Skeletal muscle cell (primary cell): ENCODE measurements around the gene ARL4D.
"Not testable (repeated sequence)": the region's sequence is repeated elsewhere in the genome, so short reads cannot be mapped to it uniquely, and the experiment has no call there.

Experiments
- DNase-seq: peaks from one replicate; pipeline ENCODE4 v3.0.0-alpha.2; 2010; ENCODE audit warnings: low read depth
- H3K4me3 ChIP-seq: 2 replicates; pipeline ENCODE4 v1.5.1; 2011; ENCODE audit warnings: low read depth, mild to moderate bottlenecking, control low read depth, low read length, moderate library complexity

Gene ARL4D

GRCh38 chr17:43389046-43389947 is 9.5 kb upstream of the ARL4D start:
- DNase-seq: peak; percentile 51
- H3K4me3 ChIP-seq: peak overlapping the region; percentile 67

GRCh38 chr17:43392397-43392796 is 6.4 kb upstream of the ARL4D start:
- H3K4me3 ChIP-seq: no peak overlapping the region
- DNase-seq: no peak

- H3K4me3 ChIP-seq: no peak overlapping the region
- DNase-seq: no peak
Measured at GRCh38 chr17:43393944-43394482, 4.8 kb upstream of the ARL4D start.

DNA sequence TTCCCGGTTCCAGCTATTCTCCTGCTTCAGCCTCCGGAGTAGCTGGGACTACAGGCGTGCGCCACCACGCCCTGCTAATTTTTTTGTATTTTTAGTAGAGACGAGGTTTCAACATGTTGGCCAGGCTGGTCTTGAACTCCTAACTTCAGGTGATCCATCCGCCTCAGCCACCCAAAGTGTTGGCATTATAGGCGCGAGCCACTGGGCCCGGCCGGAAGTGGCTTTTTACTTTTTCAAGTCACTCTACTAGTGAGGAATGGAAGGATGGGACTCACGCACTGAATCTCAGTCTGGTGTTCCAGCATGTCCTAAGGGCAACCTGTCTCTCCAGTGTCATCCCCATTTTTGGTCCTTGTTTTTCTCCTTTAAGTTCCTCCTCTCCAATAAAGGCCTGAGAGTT is 4.1 kb upstream of the ARL4D start:
- not testable (repeated sequence) for DNase-seq, H3K4me3 ChIP-seq

DNA sequence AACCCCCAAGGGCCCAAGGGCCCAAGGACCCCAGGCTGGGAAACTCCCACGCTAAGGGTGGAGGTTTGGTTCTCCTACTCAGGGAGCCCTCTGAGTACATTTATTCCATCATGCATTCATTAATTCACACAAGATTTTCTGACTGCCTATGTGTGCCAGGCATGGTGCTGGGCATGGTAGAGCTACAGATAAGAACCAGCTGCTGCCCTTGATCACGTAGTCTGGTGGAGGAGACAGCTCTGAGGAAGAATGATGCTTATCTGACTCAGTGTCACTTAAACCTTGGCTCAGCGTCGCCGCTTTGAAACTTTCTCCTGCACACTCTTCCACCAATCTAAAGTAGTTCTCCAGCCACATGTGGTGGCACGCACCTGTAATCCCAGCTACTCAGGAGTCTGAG is 3.6 kb upstream of the ARL4D start:
- H3K4me3 ChIP-seq: no peak overlapping the region
- no peak for DNase-seq

DNA sequence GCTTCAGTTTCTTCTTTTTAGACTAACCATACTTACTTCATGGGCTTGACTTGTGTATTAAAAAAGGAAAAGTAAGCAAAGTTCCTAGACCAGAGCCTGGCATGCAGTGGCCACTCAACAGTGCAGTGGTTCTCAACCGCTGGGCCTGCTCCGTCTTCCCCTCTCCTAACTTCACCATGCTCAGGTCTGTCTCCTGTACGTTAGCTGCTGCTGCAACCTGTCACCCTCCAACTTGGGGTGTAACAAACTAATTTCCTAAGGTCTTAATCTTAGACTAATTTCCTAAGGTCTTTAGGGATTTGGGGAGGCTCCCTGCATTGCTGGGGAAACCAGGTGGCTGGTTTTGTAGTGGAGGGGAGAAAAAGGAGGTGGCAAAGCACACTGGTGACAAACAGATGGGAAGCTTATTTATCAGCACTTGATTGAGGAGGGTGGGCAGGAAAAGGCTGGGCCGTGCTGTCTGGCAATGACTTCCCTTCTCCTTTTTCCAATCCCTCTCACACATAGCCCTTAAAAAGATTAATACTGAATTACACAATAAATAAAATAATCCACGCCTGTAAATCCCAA is 2.2 kb upstream of the ARL4D start:
- DNase-seq: no peak
- no peak overlapping the region for H3K4me3 ChIP-seq

GRCh38 chr17:43399839-43400328 is 1.1 kb downstream of the ARL4D start:
- H3K4me3 ChIP-seq: peak overlapping the region; percentile 84
- no peak for DNase-seq

DNA sequence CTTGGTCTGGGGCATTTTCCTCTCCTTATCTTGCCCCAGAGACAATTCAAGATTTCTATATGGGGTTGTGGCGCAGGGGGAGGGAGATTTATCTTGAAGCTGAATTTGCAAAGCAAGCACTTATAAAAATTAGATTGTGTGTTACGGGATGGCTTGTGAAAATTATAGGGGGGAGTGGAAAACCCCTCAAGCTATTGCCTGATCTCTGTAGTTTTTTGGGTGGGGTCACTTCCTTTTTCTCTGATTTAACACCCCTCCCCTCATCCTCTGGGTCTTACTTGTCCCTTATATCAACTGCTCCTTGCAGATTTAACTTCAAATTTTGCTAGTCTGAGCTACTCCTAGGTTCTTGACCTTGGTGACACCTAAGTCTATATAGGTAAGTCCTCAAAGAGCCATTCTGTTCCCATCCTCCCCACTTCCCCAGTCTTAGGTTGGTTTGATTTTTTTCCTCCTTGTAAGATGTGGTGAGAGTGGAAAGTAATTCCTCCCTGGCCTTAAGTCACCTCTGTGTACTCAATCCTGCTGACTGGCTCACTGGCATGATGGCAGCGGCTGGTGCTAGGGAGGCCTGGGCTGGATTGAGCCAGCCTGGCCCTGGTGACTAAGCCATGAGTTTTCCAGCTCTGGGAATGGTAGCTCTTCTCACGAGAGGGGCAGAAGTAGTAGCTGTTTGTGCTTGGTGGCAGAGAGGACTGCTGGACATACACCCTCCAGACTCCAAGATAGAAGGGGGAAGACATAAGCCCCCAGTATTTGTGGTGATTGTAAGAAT is 2.3 kb downstream of the ARL4D start:
- DNase-seq: peak; percentile 52
- peak overlapping the region; percentile 84 for H3K4me3 ChIP-seq

DNA sequence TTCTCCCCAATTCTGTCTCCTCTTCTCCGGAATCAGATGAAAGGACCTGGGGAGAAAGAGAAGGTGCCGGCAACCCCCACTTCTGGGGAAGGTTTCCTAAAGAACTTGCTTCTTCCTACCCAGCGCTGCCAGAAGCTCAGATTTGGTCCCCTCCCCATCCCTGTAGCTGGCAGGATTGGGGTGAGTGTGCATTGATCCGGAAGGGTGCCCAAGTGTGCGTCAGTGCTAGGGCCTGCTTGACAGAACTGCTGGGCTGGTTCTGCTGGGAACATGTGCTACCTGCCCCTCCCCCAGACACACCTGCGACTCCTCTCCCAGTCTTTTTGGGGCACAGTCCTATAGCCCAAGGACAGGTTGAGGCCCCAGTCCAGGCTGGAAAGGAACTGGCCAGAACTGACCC is 3.3 kb downstream of the ARL4D start:
- no peak overlapping the region for H3K4me3 ChIP-seq
- DNase-seq: no peak

GRCh38 chr17:43402567-43402966 is 3.8 kb downstream of the ARL4D start:
- no peak for DNase-seq
- H3K4me3 ChIP-seq: no peak overlapping the region

GRCh38 chr17:43403846-43404245 is 5.1 kb downstream of the ARL4D start:
- DNase-seq: no peak
- H3K4me3 ChIP-seq: no peak overlapping the region

DNA sequence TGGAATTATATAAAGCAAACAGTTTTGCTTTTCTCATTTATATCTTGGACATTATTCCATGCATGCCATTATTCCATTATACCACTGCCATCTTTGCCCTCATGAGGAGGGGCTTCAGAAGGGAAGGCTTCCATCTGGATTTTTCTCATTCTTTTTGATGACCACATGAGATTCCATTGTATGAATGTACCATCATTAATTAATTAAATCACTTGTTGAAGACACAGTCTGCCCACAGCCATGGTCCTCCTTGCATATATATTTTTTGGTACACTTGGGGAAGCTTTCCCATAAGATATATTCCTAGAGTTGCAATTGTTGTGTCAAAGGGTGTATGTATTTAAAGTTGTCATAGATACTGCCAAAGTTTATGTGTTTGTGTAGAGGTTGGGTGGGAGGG is 7.1 kb downstream of the ARL4D start:
- no peak overlapping the region for H3K4me3 ChIP-seq
- no peak for DNase-seq

- no peak overlapping the region for H3K4me3 ChIP-seq
- no peak for DNase-seq
Measured at GRCh38 chr17:43406676-43407645, 8.2 kb downstream of the ARL4D start.

GRCh38 chr17:43409131-43409530 is 10.3 kb downstream of the ARL4D start:
- no peak overlapping the region for H3K4me3 ChIP-seq
- no peak for DNase-seq

- DNase-seq: no peak
- no peak overlapping the region for H3K4me3 ChIP-seq
Measured at GRCh38 chr17:43410557-43411368, 12.0 kb downstream of the ARL4D start.

- DNase-seq: no peak
- H3K4me3 ChIP-seq: no peak overlapping the region
Measured at GRCh38 chr17:43411369-43411677, 12.5 kb downstream of the ARL4D start.

DNA sequence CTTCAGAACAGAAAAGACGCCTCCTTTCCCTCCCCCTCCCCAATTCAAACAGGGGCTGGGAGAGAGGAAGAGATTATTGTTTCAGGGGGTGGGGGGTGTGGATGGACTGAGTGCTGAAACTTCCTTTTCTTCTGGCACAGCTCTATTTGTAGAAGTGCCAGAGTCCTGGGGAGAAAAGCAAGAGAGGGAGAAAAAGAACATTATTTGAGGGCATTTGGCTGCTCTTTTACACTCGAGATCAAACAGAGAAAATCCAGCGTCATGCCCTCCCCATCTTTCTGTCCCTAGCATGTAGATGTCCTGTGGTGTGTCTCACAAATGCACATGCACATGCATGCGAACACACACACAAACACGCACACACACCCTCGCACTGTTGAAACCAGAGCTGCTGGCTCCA is 13.0 kb downstream of the ARL4D start:
- no peak for DNase-seq

DNA sequence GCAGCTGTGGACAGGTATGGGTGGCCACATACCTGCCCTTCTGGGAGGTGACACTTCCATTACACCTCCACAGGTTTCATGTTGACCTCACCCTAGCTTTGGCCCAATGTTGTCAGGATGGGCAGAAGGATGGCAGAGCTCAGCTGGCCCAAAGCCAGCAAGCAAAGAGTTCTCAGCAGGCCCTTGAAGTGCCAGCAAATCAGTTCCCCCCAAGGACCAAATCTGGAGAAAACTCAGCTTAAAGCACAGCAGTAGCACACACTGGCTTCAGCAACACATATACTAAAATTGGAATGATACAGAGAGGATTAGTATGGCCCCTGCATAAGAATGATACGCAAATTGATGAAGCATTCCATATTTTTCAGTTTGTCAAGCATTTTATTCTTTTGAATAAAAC is 13.4 kb downstream of the ARL4D start:
- H3K4me3 ChIP-seq: no peak overlapping the region
- no peak for DNase-seq

More for the DNA sequence above, 13.0 kb downstream of the ARL4D start:
- H3K4me3 ChIP-seq: no peak overlapping the region
